Smooth muscle cell (in vitro differentiated cells): ENCODE measurements around the gene SDCCAG8. TPM values are rescaled to one million over a fixed set of nuclear protein-coding genes. Genes with fewer than 3 reads are reported as not detected.

ENCODE experiments used
- DNase-seq: peaks from one replicate; lab custom pipeline; 2025; ENCODE audit not compliant: unreplicated experiment; lab: John Stamatoyannopoulos, UW
- H2AFZ ChIP-seq: fragments of 200-600 bp; sonication (generic); 2 replicates; pipeline ENCODE4 v1.6.0; 2016; ENCODE audit warnings: antibody characterized with exemption, low read depth, mild to moderate bottlenecking
- H3F3A ChIP-seq: fragments of 200-600 bp; sonication (generic); 2 replicates; pipeline ENCODE4 v1.6.0; 2017; ENCODE audit warnings: antibody characterized with exemption, low read depth
- H3K27ac ChIP-seq: fragments of 200-600 bp; sonication (generic); 2 replicates; pipeline ENCODE4 v1.5.1; 2016; ENCODE audit warnings: low read depth, mild to moderate bottlenecking
- H3K27me3 ChIP-seq: fragments of 200-600 bp; sonication (generic); 2 replicates; pipeline ENCODE4 v1.6.1; 2016; ENCODE audit warnings: low read depth, mild to moderate bottlenecking
- H3K36me3 ChIP-seq: fragments of 200-600 bp; sonication (generic); 2 replicates; pipeline ENCODE4 v1.5.1; 2016; ENCODE audit warnings: low read depth
- H3K4me1 ChIP-seq: fragments of 200-600 bp; sonication (generic); 2 replicates; pipeline ENCODE4 v1.5.1; 2016; ENCODE audit warnings: low read depth
- H3K4me2 ChIP-seq: fragments of 200-600 bp; sonication (generic); 2 replicates; pipeline ENCODE4 v1.6.0; 2016; ENCODE audit warnings: mild to moderate bottlenecking
- H3K4me3 ChIP-seq: fragments of 200-600 bp; sonication (generic); 2 replicates; pipeline ENCODE4 v1.5.1; 2016; ENCODE audit warnings: mild to moderate bottlenecking
- H3K79me2 ChIP-seq: fragments of 200-600 bp; sonication (generic); 2 replicates; pipeline ENCODE4 v1.6.0; 2016; ENCODE audit warnings: low read depth, mild to moderate bottlenecking
- H3K9ac ChIP-seq: fragments of 200-600 bp; sonication (generic); 2 replicates; pipeline ENCODE4 v1.6.0; 2016; ENCODE audit warnings: low read depth
- H3K9me3 ChIP-seq: fragments of 200-600 bp; sonication (generic); replicated peaks from 2 replicates; pipeline ENCODE4 v1.5.1; 2016; ENCODE audit warnings: low read depth
- H4K20me1 ChIP-seq: fragments of 200-600 bp; sonication (generic); 2 replicates; pipeline ENCODE4 v1.6.0; 2016; ENCODE audit warnings: low read depth
- WGBS: methylation state at CpG from one replicate; pipeline ENCODE4 v1.1.7; 2016; ENCODE audit warnings: low lambda C conversion rate; 5-methylcytosine and 5-hydroxymethylcytosine counted together
- polyA plus RNA-seq: library from polyadenylated mRNA; unstranded; fragments of >200 nt; fragmentation: Nextera tagmentation; extraction: Ambion mirVana; gene quantifications from 2 replicates; pipeline ENCODE4 v1.2.1, GENCODE V29; 2016
- total RNA-seq: library from RNA; depleted of rRNA; stranded (reverse); fragments of >200 nt; gene quantifications from 2 replicates; pipeline ENCODE4 v1.2.3, GENCODE V29; 2014
- TF ChIP-seq, protein P1 (sequence below): fragments of 200-600 bp; sonication (generic); IDR thresholded peaks from 2 replicates; pipeline ENCODE4 v1.5.1; 2017; ENCODE audit warnings: borderline replicate concordance, mild to moderate bottlenecking, antibody characterized with exemption; ENCODE audit not compliant: insufficient read depth, poor library complexity, severe bottlenecking

Gene SDCCAG8
- total and polyA plus RNA-seq, 2 experiments from 2014 or later: 30.9 to 33.4 TPM

DNA sequence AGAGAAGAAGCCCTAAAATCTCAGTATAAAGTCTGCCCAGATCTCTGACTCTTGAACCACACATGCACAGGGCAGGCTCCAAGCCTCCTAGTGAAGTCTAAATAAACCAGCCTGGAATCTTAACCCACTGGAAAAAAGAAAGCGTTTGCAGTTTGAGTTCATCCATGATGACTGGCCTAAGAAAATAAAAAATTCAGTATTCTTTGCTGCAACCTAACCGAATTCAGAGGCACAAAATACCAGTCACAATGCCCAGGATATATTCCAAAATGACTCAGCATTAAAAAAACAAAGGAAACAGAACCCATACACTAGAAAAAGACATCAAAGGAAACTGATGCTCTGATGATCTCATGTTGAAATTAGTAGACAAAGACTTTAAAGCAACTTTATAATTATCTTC is 269.2 kb downstream of the SDCCAG8 start:
- Histone ChIP-seq H3K4me3 (no peak overlapping the region), H3K27ac (peak overlapping the region; percentile 61)
- 40% methylated on average over 2 of the region's 2 CpGs for WGBS

DNA sequence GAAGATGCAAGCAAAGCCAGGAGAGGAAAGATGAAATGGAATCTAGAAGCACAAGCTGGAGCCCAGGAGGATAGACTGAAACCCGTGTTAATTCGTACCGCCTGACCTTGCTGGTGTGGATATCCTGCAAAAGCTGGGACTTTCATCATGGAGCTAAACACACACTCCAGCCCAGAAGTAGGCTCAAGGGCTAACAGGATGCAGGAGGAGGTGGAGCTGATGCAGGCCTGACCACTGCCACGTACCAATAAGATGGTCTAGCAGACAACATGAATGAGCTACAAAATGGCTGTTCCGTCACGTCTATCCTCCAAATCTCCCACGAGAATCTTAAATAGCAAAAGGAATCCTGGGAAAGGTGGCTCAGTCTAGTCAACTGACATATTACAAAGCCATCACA is 270.3 kb downstream of the SDCCAG8 start:
- H3K9me3 ChIP-seq: no peaks in the 10 kb centered on the region
- no peak overlapping the region for H2AFZ ChIP-seq
- no peak overlapping the region for H3K27ac ChIP-seq
- H3K4me1 ChIP-seq: peaks cover 5% of the 10 kb centered on the region
- H3K9ac ChIP-seq: no peak overlapping the region
- H4K20me1 ChIP-seq: no peaks in the 10 kb centered on the region
- no peaks in the 10 kb centered on the region for H3K27me3 ChIP-seq
- TF ChIP-seq, protein P1, sequence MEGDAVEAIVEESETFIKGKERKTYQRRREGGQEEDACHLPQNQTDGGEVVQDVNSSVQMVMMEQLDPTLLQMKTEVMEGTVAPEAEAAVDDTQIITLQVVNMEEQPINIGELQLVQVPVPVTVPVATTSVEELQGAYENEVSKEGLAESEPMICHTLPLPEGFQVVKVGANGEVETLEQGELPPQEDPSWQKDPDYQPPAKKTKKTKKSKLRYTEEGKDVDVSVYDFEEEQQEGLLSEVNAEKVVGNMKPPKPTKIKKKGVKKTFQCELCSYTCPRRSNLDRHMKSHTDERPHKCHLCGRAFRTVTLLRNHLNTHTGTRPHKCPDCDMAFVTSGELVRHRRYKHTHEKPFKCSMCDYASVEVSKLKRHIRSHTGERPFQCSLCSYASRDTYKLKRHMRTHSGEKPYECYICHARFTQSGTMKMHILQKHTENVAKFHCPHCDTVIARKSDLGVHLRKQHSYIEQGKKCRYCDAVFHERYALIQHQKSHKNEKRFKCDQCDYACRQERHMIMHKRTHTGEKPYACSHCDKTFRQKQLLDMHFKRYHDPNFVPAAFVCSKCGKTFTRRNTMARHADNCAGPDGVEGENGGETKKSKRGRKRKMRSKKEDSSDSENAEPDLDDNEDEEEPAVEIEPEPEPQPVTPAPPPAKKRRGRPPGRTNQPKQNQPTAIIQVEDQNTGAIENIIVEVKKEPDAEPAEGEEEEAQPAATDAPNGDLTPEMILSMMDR: no peak
- no peak overlapping the region for H3K4me2 ChIP-seq
- no peak for DNase-seq
- H3K36me3 ChIP-seq: peaks cover 4% of the 10 kb centered on the region
- H3K4me3 ChIP-seq: no peak overlapping the region
- WGBS: 98% methylated on average over 7 of the region's 7 CpGs
- no peaks in the 10 kb centered on the region for H3K79me2 ChIP-seq
- no peaks in the 10 kb centered on the region for H3F3A ChIP-seq

More for the DNA sequence above, 269.2 kb downstream of the SDCCAG8 start:
- H3K4me1 ChIP-seq: peaks cover 5% of the 10 kb centered on the region
- H3K79me2 ChIP-seq: no peaks in the 10 kb centered on the region
- no peaks in the 10 kb centered on the region for H3F3A ChIP-seq
- H3K36me3 ChIP-seq: peaks cover 4% of the 10 kb centered on the region
- no peak overlapping the region for H3K4me2 ChIP-seq
- no peak overlapping the region for H3K9ac ChIP-seq
- no peak for DNase-seq
- H3K9me3 ChIP-seq: no peaks in the 10 kb centered on the region
- no peaks in the 10 kb centered on the region for H4K20me1 ChIP-seq
- H3K27me3 ChIP-seq: no peaks in the 10 kb centered on the region
- TF ChIP-seq, protein P1: no peak
- no peak overlapping the region for H2AFZ ChIP-seq

DNA sequence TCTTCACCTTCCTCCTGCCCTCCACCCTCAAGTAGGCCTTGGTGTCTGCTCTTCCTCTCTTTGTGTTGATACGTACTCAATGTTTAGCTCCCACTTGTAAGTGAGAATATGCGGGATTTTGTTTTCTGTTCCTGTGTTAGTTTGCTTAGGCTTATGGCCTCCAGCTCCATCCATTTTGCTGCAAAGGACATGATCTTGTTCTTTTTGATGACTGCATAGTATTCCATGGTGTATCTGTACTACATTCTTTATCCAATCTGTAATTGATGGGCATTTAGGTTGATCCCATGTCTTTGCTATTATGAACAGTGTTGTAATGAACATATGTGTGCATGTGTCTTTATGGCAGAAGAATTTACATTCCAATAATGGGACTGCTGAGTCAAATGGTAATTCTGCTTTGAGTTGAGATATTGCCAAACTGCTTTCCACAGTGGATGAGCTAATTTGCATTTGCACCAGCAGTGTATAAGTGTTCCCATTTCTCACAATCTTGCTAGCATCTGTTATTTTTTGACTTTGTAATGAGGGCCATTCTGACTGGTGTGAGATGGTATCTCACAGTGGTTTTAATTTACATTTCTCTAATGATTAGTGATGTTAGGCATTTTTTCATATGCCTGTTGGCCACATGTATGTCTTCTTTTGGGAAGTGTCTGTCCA is 272.7 kb downstream of the SDCCAG8 start:
- Histone ChIP-seq H3K79me2 (no peaks in the 10 kb centered on the region), H3K4me3 (no peak overlapping the region), H3K9ac (no peak overlapping the region), H3F3A (no peaks in the 10 kb centered on the region), H3K27ac (no peak overlapping the region), H3K9me3 (no peaks in the 10 kb centered on the region), H4K20me1 (no peaks in the 10 kb centered on the region), H2AFZ (no peak overlapping the region), H3K27me3 (no peaks in the 10 kb centered on the region), H3K36me3 (no peaks in the 10 kb centered on the region), H3K4me2 (no peak overlapping the region), H3K4me1 (peaks cover 5% of the 10 kb centered on the region)
- WGBS: 98% methylated on average over 2 of the region's 2 CpGs
- no peak for DNase-seq
- TF ChIP-seq, protein P1: no peak

DNA sequence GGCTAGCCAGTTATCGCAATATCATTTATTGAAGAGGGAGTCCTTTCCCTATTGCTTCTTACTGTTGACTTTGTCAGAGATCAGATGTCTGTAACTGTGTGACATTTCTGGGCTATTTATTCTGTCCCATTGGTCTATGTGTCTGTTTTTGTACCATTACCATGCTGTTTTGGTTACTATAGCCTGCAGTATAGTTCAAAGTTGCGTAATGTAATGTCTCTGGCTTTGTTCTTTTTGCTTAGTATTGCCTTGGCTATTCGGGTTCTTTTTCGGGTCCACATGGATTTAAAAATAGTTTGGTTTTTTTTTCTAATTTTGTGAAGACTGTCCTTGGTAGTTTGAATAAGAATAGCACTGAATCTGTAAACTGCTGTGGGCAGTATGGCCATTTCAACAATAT is 273.7 kb downstream of the SDCCAG8 start:
- Histone ChIP-seq H3K9ac (no peak overlapping the region), H3K4me3 (no peak overlapping the region), H3K4me1 (peaks cover 5% of the 10 kb centered on the region), H3K27me3 (no peaks in the 10 kb centered on the region), H3F3A (no peaks in the 10 kb centered on the region), H3K27ac (no peak overlapping the region), H3K4me2 (no peak overlapping the region), H4K20me1 (no peaks in the 10 kb centered on the region), H3K9me3 (no peaks in the 10 kb centered on the region), H3K79me2 (no peaks in the 10 kb centered on the region), H2AFZ (no peak overlapping the region), H3K36me3 (no peaks in the 10 kb centered on the region)
- no peak for DNase-seq
- 100% methylated on average over 4 of the region's 4 CpGs for WGBS
- TF ChIP-seq, protein P1: no peak
